BE2C (cell line): ENCODE data around the gene OTUD3.

Experiments used
- DNase-seq: peaks from one replicate; pipeline ENCODE4 v3.0.0-alpha.2; 2020
- H3K27me3 ChIP-seq: fragments of 250-450 bp; sonication (Bioruptor Pico); 2 replicates; pipeline ENCODE4 v1.5.1; 2020; ENCODE audit warnings: mild to moderate bottlenecking
- H3K36me3 ChIP-seq: fragments of 250-450 bp; sonication (Bioruptor Pico); 2 replicates; pipeline ENCODE4 v1.5.1; 2020; ENCODE audit warnings: mild to moderate bottlenecking
- H3K4me1 ChIP-seq: fragments of 250-450 bp; sonication (Bioruptor Pico); 2 replicates; pipeline ENCODE4 v1.5.1; 2020
- H3K4me3 ChIP-seq: 2 replicates; pipeline ENCODE4 v1.5.1; 2011; ENCODE audit warnings: low read depth, low read length
- H3K9me3 ChIP-seq: fragments of 250-450 bp; sonication (Bioruptor Pico); 2 replicates; pipeline ENCODE4 v1.5.1; 2020
- CTCF ChIP-seq: IDR thresholded peaks from 2 replicates; pipeline ENCODE4 v1.5.1; 2012; ENCODE audit warnings: mild to moderate bottlenecking, low read depth, low read length

The OTUD3 gene

GRCh38 chr1:19934336-19934735 is 52.1 kb downstream of the OTUD3 start:
- H3K36me3 ChIP-seq = no peaks in the 10 kb centered on the region
- H3K4me1 ChIP-seq = no peaks in the 10 kb centered on the region
- TF ChIP-seq CTCF = no peak
- no peak overlapping the region for H3K4me3 ChIP-seq
- H3K27me3 ChIP-seq = no peaks in the 10 kb centered on the region
- DNase-seq = no peak
- no peaks in the 10 kb centered on the region for H3K9me3 ChIP-seq

GRCh38 chr1:19936061-19936750 is 54.0 kb downstream of the OTUD3 start:
- no peak for TF ChIP-seq CTCF
- Histone ChIP-seq H3K9me3 (no peaks in the 10 kb centered on the region), H3K36me3 (no peaks in the 10 kb centered on the region), H3K4me3 (no peak overlapping the region), H3K4me1 (no peaks in the 10 kb centered on the region), H3K27me3 (no peaks in the 10 kb centered on the region)
- DNase-seq = no peak

GRCh38 chr1:19938472-19938871 is 56.3 kb downstream of the OTUD3 start:
- TF ChIP-seq CTCF = no peak
- Histone ChIP-seq H3K36me3 (no peaks in the 10 kb centered on the region), H3K4me1 (no peaks in the 10 kb centered on the region), H3K27me3 (no peaks in the 10 kb centered on the region), H3K9me3 (no peaks in the 10 kb centered on the region), H3K4me3 (no peak overlapping the region)
- no peak for DNase-seq

DNA sequence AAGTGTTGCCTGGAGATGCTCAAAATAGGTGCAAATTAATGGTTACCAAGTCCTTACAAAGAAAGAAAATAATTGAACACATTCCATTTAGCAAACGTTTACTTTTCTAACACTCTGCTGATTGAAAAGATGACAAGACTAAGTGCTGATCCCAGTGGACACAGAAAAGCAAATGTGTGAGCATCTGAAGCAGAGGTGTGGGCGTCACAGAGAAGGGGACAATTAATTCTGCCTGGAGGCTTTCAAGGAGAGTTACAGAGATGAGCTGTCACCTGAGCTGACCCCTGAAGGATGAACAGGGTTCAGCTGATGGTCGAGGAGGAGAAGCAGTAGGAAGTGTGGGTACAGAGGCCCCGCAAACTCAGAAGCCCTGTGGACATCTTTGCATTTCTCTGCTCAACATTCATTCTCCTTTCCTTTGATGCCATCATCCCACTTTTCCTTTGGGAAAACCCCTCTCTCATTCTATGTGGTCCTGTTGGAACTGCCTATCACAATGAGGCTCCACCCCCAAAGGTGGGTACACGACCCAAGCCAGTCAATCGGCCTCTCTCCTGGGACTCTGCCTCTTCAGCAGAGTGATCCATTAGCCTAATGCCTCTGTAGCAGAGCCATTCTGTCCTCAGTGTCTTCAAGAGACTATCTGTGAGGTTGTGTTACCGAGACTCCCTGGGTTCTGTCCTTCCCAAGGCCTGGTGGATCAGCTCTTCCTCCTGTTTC is 58.5 kb downstream of the OTUD3 start:
- no peaks in the 10 kb centered on the region for H3K9me3 ChIP-seq
- H3K27me3 ChIP-seq = no peaks in the 10 kb centered on the region
- DNase-seq = no peak
- TF ChIP-seq CTCF = no peak
- no peaks in the 10 kb centered on the region for H3K4me1 ChIP-seq
- no peak overlapping the region for H3K4me3 ChIP-seq
- H3K36me3 ChIP-seq = no peaks in the 10 kb centered on the region

DNA sequence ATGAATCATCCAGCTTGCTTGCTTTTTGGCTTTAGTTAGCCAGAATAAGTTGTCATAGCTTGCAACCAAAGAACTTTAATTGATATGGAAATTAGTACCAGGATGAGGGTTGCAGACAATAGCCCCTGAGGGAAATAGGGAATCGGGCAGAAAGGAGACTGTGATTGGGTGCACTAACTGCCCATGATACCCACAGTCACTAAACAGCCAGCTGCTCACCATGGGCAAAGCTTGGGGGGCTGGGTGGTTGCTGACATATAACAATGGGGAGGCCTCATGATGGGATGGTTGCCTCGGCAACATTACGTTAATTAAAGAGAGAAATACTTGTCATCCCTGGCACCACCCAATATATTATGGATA is 59.0 kb downstream of the OTUD3 start:
- no peak for TF ChIP-seq CTCF
- Histone ChIP-seq H3K4me1 (no peaks in the 10 kb centered on the region), H3K4me3 (no peak overlapping the region), H3K27me3 (no peaks in the 10 kb centered on the region), H3K9me3 (no peaks in the 10 kb centered on the region), H3K36me3 (no peaks in the 10 kb centered on the region)
- DNase-seq = no peak

DNA sequence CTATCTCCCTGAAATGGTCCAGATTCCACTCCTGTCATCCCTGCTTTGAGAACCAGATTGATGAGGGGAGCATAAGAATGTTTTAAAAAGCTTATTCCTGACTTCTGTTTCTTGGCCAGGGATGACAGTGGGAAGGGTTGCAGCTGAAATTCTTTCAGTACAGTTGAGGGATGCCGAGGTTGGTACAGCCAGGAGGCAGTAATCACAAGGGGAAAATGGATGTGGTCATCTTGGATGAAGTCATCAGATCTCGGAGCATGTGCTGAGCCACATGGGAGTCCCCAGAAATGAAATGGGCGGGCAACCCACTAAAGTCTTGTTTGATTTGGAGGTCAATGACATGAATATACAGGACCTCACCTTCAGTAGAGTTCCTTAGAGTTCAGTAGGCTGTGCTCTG is 59.9 kb downstream of the OTUD3 start:
- no peak for TF ChIP-seq CTCF
- H3K9me3 ChIP-seq = no peaks in the 10 kb centered on the region
- no peaks in the 10 kb centered on the region for H3K27me3 ChIP-seq
- DNase-seq = no peak
- no peaks in the 10 kb centered on the region for H3K36me3 ChIP-seq
- H3K4me3 ChIP-seq = no peak overlapping the region
- no peaks in the 10 kb centered on the region for H3K4me1 ChIP-seq
